GM20000 (cell line): ENCODE data around the gene FBXL13.

Experiments
- DNase-seq: peaks from one replicate; pipeline ENCODE4 v3.0.0; 2012; ENCODE audit warnings: low spot score
- TF ChIP-seq, protein P1 (sequence below): IDR thresholded peaks from 2 replicates; pipeline ENCODE4 v1.5.1; 2012; ENCODE audit warnings: mild to moderate bottlenecking, control low read depth; ENCODE audit errors: extremely low read depth, missing control alignments

The FBXL13 gene

GRCh38 chr7:103074519-103075336 is at the start of gene FBXL13, which contains the start of gene ARMC10:
Gene FBXL13 (minus strand): TSS chr7:103074796.
Gene ARMC10 (plus strand): TSS chr7:103075140. CDS start chr7:103075273, 133 bp downstream.
- TF ChIP-seq, protein P1, sequence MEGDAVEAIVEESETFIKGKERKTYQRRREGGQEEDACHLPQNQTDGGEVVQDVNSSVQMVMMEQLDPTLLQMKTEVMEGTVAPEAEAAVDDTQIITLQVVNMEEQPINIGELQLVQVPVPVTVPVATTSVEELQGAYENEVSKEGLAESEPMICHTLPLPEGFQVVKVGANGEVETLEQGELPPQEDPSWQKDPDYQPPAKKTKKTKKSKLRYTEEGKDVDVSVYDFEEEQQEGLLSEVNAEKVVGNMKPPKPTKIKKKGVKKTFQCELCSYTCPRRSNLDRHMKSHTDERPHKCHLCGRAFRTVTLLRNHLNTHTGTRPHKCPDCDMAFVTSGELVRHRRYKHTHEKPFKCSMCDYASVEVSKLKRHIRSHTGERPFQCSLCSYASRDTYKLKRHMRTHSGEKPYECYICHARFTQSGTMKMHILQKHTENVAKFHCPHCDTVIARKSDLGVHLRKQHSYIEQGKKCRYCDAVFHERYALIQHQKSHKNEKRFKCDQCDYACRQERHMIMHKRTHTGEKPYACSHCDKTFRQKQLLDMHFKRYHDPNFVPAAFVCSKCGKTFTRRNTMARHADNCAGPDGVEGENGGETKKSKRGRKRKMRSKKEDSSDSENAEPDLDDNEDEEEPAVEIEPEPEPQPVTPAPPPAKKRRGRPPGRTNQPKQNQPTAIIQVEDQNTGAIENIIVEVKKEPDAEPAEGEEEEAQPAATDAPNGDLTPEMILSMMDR: no peak
- DNase-seq: peak; percentile 95

GRCh38 chr7:103123529-103123928 is 48.9 kb upstream of the FBXL13 start:
- DNase-seq: no peak
- TF ChIP-seq, protein P1: no peak

GRCh38 chr7:103121641-103122040 is 47.0 kb upstream of the FBXL13 start:
- DNase-seq: no peak
- TF ChIP-seq, protein P1: no peak

DNA sequence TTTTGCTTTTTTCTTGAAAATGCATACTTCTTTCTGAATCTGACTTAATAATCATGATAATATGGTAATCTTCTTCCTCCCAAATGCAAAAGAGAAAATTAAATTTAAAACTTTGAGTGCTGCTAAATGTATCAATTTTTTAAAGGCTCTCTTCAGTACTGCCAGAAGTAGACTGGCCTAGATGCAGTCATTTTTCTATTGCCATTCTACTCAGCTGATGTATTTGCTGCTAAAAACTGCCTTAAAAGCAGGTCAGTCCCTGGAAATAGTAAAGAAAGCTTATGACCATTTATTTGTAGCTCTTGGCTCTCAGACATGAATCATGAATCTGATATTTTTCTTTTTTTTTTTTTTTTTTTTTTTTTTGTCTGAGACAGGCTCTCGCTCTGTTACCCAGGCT is 45.8 kb upstream of the FBXL13 start:
- no peak for DNase-seq
- TF ChIP-seq, protein P1: no peak

- DNase-seq: no peak
- TF ChIP-seq, protein P1: no peak
Observed at GRCh38 chr7:103119791-103120291, 45.2 kb upstream of the FBXL13 start.

DNA sequence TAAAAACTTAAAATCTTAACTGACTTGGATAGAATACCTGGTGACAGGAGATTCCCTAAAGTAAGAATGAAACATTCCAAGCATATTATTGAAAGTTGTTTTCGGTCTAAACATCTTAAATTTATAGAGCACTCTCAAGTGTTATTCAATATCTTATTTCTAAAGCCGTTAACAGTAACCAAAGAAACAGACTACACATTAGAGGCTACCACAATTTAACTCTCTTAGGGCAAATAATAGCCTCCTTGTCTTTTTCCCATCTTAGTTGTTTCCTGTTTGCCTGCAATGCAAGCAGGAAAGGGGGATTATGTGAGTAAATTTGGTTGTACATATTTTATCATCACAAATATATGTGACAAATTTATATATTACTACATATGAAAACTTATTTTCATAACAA is 42.9 kb upstream of the FBXL13 start:
- DNase-seq: no peak
- TF ChIP-seq, protein P1: no peak

DNA sequence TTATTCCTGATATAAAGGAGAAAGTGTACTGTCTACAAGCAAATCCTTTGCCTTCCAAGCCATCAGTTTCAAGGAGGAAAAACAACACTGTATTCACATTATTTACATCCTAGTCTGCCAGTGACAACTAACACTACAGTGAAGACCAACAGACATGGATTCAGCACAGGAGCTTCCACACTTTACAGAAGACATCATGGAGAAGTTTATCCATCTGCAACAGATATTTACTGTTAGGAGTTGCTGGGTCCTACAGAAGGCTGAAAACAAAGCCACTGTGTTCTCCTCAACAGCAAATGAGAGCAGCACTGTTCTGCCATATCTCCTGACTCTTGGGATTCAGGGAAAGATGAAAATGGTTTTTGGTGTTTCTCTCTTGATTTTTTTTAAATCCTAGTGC is 42.4 kb upstream of the FBXL13 start:
- TF ChIP-seq, protein P1: no peak
- no peak for DNase-seq
